SK-N-MC (cell line): ENCODE measurements around the gene PPP2R2B.

ENCODE experiments used
- DNase-seq: peaks from one replicate; pipeline ENCODE4 v3.0.0-alpha.2; 2011; ENCODE audit warnings: low read depth, low spot score
- H3K27ac ChIP-seq: fragments of 200-600 bp; sonication (generic); 2 replicates; pipeline ENCODE4 v1.5.1; 2016; ENCODE audit warnings: mixed run types
- H3K36me3 ChIP-seq: fragments of 200-600 bp; sonication (generic); 2 replicates; pipeline ENCODE4 v1.6.1; 2017; ENCODE audit warnings: antibody characterized with exemption, low read length, mixed read lengths; ENCODE audit not compliant: insufficient read depth
- H3K4me3 ChIP-seq: fragments of 200-600 bp; sonication (generic); 2 replicates; pipeline ENCODE4 v1.5.1; 2016
- H3K9ac ChIP-seq: fragments of 200-600 bp; sonication (generic); 2 replicates; pipeline ENCODE4 v1.8.0; 2017; ENCODE audit warnings: mixed run types, mixed read lengths; ENCODE audit not compliant: insufficient read length
- H3K9me3 ChIP-seq: fragments of 200-600 bp; sonication (generic); 2 replicates; pipeline ENCODE4 v1.6.1; 2017; ENCODE audit warnings: low read depth, mild to moderate bottlenecking, antibody characterized with exemption, low read length, moderate library complexity, mixed read lengths
- EZH2 ChIP-seq: fragments of 200-600 bp; sonication (generic); IDR thresholded peaks from one replicate; pipeline ENCODE4 v1.6.1; 2017; ENCODE audit warnings: antibody characterized with exemption
- FOXP2 ChIP-seq: optimal IDR thresholded peaks from 2 replicates; pipeline ENCODE3; 2011; ENCODE audit warnings: mild to moderate bottlenecking, moderate library complexity; ENCODE audit not compliant: insufficient read depth; ENCODE audit errors: extremely low read length, control extremely low read depth
- POLR2AphosphoS5 ChIP-seq: IDR thresholded peaks from 2 replicates; pipeline ENCODE4 v1.6.1; 2012; ENCODE audit warnings: mild to moderate bottlenecking, low read depth, low read length, borderline replicate concordance

PPP2R2B gene

DNA sequence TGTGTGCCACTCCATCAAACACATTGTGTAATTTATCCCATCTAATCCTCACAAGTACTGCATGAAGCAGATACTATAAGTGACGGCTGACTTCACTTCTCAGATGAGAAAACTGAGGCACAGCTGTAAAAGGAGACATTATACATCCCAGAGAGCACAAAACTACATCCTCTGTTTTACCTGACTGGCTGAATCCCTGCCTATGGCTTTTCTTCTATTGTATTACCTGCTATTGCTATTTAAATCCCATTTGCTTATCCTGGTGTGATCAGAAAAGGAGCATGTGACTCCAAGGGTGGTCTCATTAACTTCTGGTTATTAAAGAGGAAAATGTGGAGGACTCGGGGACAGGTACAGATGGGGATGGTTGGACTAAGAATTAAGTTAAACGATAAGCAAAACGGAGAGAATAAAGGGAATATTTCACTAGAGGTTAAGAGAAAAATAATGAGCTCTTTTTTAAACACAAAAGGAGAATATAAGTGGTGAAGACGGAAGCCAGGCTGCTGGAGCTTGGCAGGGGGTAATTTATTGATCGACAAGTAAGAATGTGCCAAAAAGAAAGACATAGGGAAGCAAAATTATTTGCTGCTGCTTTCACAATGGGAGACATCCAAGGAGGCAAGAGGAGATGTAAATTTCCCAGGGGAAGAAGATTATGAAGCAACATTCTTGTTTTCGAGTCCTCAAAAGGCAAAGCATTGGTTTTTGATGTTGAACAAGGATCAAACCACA is 206.8 kb downstream of the PPP2R2B start:
- no peaks in the 10 kb centered on the region for H3K9me3 ChIP-seq
- no peak overlapping the region for H3K27ac ChIP-seq
- H3K4me3 ChIP-seq: no peak overlapping the region
- H3K9ac ChIP-seq: no peak overlapping the region
- TF ChIP-seq POLR2AphosphoS5 (no peak), EZH2 (no peak), FOXP2 (no peak)
- no peak for DNase-seq
- no peaks in the 10 kb centered on the region for H3K36me3 ChIP-seq

DNA sequence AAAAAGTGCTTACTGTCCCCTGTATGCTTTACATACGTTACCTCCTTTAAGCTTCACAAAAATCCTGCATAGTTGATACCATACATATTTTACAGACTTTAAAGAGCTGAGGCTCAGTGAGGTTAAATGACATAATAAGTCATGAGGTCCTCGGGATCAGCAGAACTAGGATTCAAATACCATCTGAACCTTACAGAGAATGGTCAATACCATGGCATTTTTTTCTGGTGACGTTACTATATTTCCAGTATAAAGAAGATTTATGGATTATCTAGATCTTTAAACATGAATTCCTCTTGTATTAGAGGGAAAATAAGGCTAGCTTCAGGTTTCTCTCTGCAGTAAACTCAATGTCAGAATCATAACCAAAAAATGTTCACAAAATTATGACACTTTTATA is 208.9 kb downstream of the PPP2R2B start:
- DNase-seq: no peak
- TF ChIP-seq POLR2AphosphoS5 (no peak), FOXP2 (no peak), EZH2 (no peak)
- H3K4me3 ChIP-seq: no peak overlapping the region
- no peaks in the 10 kb centered on the region for H3K9me3 ChIP-seq
- H3K27ac ChIP-seq: no peak overlapping the region
- no peaks in the 10 kb centered on the region for H3K36me3 ChIP-seq
- H3K9ac ChIP-seq: no peak overlapping the region

DNA sequence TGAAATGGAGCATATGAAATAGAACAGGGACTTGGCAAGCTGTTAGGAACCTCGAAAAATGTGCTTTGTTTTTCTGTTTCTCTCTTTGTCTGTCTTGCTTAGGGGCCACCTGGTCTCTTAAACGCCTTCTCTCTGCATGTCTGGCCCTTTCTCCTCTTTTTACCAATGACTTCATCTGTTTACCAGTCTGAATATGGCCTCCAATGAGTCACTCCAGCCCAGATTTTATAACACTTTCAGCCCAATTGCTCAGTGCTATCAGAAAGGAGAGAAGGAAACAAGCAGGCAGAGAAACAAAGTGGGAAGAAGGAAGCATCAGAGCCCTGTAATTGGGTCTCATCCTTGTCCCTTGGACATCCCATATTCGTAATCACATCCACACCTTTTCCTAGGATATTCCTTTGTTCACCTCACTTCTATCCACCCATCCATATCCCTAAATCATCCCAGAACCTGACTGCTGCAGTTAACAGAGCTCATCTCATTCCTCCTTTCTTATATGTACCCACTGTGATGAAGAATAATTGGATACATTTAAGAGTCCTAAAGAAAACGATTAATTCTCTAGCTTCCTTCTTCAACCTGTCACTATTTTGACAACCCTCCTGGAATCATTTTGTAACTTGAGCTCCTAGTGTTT is 210.8 kb downstream of the PPP2R2B start:
- H3K9me3 ChIP-seq: no peaks in the 10 kb centered on the region
- DNase-seq: no peak

DNA sequence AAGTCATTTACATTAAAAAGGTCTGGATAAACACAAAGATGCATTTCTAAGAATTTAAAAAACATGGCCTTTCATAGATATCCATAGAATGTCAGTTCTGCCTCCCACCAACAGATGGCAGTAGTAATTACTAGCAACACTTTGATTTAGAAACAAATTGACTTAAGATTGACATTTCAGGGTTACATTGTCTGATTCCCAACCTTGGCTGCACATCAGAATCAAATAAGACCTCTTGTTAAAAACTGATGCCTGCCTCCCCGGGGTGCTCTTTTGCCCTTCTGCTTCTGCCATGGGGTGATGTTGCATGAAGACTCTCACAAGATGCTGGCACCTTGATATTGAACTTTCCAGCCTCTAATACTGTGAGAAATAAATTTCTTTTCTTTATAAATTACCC is 216.3 kb downstream of the PPP2R2B start:
- no peak for DNase-seq
- Histone ChIP-seq H3K9me3 (no peaks in the 10 kb centered on the region), H3K27ac (no peak overlapping the region), H3K4me3 (no peak overlapping the region), H3K36me3 (no peaks in the 10 kb centered on the region), H3K9ac (no peak overlapping the region)
- TF ChIP-seq POLR2AphosphoS5: no peak
- TF ChIP-seq EZH2: no peak
- no peak for TF ChIP-seq FOXP2

More for the DNA sequence above, 210.8 kb downstream of the PPP2R2B start:
- Histone ChIP-seq H3K27ac (no peak overlapping the region), H3K4me3 (no peak overlapping the region), H3K9ac (no peak overlapping the region), H3K36me3 (no peaks in the 10 kb centered on the region)
- TF ChIP-seq POLR2AphosphoS5: no peak
- no peak for TF ChIP-seq FOXP2
- no peak for TF ChIP-seq EZH2

DNA sequence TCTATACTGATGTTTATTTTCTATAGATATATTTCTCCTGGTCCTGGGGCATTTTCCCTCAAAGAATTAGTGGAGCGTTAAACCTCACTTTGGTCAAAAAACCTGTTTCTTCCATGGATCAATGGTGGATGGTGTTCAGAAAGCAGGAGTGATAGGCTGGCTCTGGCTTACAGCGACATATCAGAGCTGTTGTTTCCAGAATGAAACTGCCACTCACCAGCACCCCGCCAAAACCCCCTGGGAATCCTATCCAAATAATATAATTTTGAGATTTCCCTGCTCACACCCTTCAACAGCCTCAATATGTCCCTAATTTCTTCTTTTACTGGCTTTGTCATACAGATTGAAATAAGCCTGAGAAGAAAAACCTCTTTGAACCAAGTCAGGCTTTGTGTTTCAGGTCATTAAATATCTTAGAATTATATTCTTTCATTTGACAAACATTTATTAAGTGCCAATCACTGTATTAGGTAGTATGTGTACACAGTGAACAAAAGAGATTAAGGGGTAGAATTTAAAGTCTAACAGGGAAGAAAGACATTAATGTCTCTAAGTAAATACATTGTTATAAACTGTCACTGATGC is 218.1 kb downstream of the PPP2R2B start:
- H3K27ac ChIP-seq: no peak overlapping the region
- H3K36me3 ChIP-seq: no peaks in the 10 kb centered on the region
- H3K4me3 ChIP-seq: no peak overlapping the region
- no peak for DNase-seq
- TF ChIP-seq EZH2: no peak
- no peak for TF ChIP-seq FOXP2
- no peak for TF ChIP-seq POLR2AphosphoS5
- H3K9me3 ChIP-seq: no peaks in the 10 kb centered on the region
- H3K9ac ChIP-seq: no peak overlapping the region

DNA sequence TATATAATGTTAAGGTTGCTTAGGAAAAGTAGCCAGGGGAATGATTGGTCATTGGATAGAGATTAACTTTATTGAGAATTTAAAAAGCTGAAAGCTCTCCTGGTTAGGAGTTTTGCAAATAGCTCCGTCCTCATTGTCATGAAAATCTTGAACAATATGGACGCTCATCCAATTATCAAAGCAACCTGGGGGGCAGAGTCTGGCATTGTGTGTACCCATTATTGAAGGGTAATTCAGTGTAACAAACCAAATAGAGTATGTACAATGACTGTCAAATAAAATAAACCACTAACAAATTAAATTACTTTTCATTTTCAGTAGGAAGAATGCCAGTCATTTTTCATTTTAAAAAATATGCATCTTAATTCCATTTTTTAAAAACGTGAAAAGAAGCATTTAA is 218.6 kb downstream of the PPP2R2B start:
- H3K36me3 ChIP-seq: no peaks in the 10 kb centered on the region
- H3K27ac ChIP-seq: no peak overlapping the region
- DNase-seq: no peak
- no peak for TF ChIP-seq EZH2
- TF ChIP-seq FOXP2: no peak
- no peak for TF ChIP-seq POLR2AphosphoS5
- no peak overlapping the region for H3K9ac ChIP-seq
- H3K9me3 ChIP-seq: no peaks in the 10 kb centered on the region
- no peak overlapping the region for H3K4me3 ChIP-seq

DNA sequence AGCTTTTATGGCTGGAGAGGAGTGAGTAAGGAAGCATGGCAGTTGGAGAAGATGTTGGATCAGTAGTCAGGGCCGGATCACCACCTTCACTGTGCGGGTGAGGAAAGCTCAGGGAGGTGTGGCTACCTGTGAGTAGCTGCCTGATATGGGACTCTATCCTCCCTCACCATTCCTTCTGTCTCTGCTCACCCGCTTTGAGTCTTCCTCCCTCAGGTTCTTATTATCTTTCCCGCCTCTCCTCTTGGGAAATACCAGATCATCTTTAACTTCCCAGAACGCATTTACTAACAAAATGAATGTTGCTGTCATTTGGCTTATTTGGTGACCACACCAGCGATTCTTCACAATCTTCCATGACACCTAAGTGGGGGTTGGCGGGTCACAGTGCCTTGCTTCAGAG is 221.9 kb downstream of the PPP2R2B start:
- TF ChIP-seq EZH2 (no peak), FOXP2 (no peak), POLR2AphosphoS5 (no peak)
- no peaks in the 10 kb centered on the region for H3K36me3 ChIP-seq
- no peak for DNase-seq
- no peak overlapping the region for H3K9ac ChIP-seq
- H3K27ac ChIP-seq: no peak overlapping the region
- no peaks in the 10 kb centered on the region for H3K9me3 ChIP-seq
- no peak overlapping the region for H3K4me3 ChIP-seq

DNA sequence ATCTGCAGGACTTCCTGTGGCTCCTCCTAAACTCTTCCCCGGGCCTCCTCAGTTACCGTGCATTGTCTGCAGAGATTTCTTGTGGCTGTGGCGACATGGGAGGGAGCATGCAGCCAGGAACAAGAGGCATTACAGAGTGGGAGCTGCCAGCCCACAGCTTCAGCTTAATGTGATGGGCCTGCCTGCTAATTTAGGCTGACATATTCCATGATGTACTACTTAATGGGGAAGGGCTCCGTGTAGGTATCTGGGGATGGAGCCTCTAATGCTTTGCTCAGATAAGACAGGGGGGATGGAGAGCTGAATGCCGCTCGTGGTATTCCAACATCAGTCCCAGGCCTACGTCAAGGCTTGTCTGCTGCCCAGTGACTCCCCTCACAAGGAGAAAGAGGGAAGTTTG is 225.0 kb downstream of the PPP2R2B start:
- no peak for TF ChIP-seq EZH2
- no peak for TF ChIP-seq POLR2AphosphoS5
- Histone ChIP-seq H3K4me3 (no peak overlapping the region), H3K9ac (no peak overlapping the region), H3K36me3 (no peaks in the 10 kb centered on the region), H3K27ac (no peak overlapping the region), H3K9me3 (no peaks in the 10 kb centered on the region)
- DNase-seq: no peak
